ENCODE data around the gene SLC35C1. TPM values are rescaled to one million over a fixed set of nuclear protein-coding genes. Genes with fewer than 3 reads are reported as not detected.
"Not testable (repeated sequence)": the region's sequence is repeated elsewhere in the genome, so short reads cannot be mapped to it uniquely, and the experiment has no call there.

The SLC35C1 gene
- total RNA-seq, 1 donor from 2014 or later: 6.4 TPM

- no peak for DNase-seq (ENCODE audit: low read depth)
Measured at GRCh38 chr11:45786272-45786671, 18.7 kb upstream of the SLC35C1 start.

GRCh38 chr11:45788887-45789286 is 16.1 kb upstream of the SLC35C1 start:
- DNase-seq (ENCODE audit: low read depth): no peak

- DNase-seq (ENCODE audit: low read depth): no peak
Measured at GRCh38 chr11:45791524-45791923, 13.4 kb upstream of the SLC35C1 start.

GRCh38 chr11:45794169-45794568 is 10.8 kb upstream of the SLC35C1 start:
- no peak for DNase-seq (ENCODE audit: low read depth)

- no peak for DNase-seq (ENCODE audit: low read depth)
Measured at GRCh38 chr11:45795379-45795778, 9.6 kb upstream of the SLC35C1 start.

GRCh38 chr11:45796461-45796861 is 8.5 kb upstream of the SLC35C1 start:
- DNase-seq (ENCODE audit: low read depth): no peak

GRCh38 chr11:45798793-45799441 is 6.0 kb upstream of the SLC35C1 start:
- no peak for DNase-seq (ENCODE audit: low read depth)

- no peak for DNase-seq (ENCODE audit: low read depth)
Measured at GRCh38 chr11:45799562-45799961, 5.4 kb upstream of the SLC35C1 start.

- no peak for DNase-seq (ENCODE audit: low read depth)
Measured at GRCh38 chr11:45800261-45800660, 4.7 kb upstream of the SLC35C1 start.

GRCh38 chr11:45801723-45802315 is 3.1 kb upstream of the SLC35C1 start:
- DNase-seq (ENCODE audit: low read depth): no peak

GRCh38 chr11:45802531-45803317 is 2.2 kb upstream of the SLC35C1 start:
- no peak for DNase-seq (ENCODE audit: low read depth)

- DNase-seq (ENCODE audit: low read depth): peak; percentile 63
Measured at GRCh38 chr11:45803971-45804760, 783 bp upstream of the SLC35C1 start.

- DNase-seq (ENCODE audit: low read depth): peak; percentile 85
Measured at GRCh38 chr11:45805305-45806071, 539 bp downstream of the SLC35C1 start.

GRCh38 chr11:45806072-45806933 is 1.4 kb downstream of the SLC35C1 start:
- no peak for DNase-seq (ENCODE audit: low read depth)

GRCh38 chr11:45806937-45807791 is 2.2 kb downstream of the SLC35C1 start:
- DNase-seq (ENCODE audit: low read depth): no peak

- DNase-seq (ENCODE audit: low read depth): no peak
Measured at GRCh38 chr11:45807792-45808238, 2.9 kb downstream of the SLC35C1 start.

GRCh38 chr11:45808427-45808826 is 3.5 kb downstream of the SLC35C1 start:
- DNase-seq (ENCODE audit: low read depth): not testable (repeated sequence)

GRCh38 chr11:45809456-45810395 is 4.8 kb downstream of the SLC35C1 start:
- DNase-seq (ENCODE audit: low read depth): peak; percentile 28

Measured in myocyte (in vitro differentiated cells).